Ecto neural progenitor cell (in vitro differentiated cells): ENCODE data around the gene PSORS1C2.

Experiments used
- DNase-seq: peaks from one replicate; pipeline ENCODE4 v3.0.0-alpha.2; 2018; ENCODE audit warnings: low spot score

Gene PSORS1C2

GRCh38 chr6:31139599-31139998, 733 bp upstream of the PSORS1C2 start:
- DNase-seq, result no peak

DNA sequence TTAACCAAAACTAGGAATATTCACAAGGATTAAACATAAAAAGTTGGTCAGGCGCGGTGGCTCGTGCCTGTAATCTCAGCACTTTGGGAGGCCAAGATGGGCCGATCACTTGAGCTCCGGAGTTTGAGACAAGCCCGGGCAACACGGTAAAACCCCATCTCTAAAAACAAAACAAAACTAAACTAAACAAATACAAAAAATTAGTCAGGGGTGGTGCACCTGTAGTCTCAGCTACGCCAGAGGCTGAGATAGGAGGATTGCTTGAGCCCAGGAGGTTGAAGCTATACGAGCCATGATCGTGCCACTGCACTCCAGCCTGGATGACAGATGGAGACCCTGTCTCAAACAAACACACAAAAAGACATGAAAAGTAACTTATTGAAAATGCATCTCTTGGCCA, 3.2 kb downstream of the PSORS1C2 start:
- no peak for DNase-seq

GRCh38 chr6:31132806-31133205, 6.1 kb downstream of the PSORS1C2 start:
- DNase-seq, result no peak

DNA sequence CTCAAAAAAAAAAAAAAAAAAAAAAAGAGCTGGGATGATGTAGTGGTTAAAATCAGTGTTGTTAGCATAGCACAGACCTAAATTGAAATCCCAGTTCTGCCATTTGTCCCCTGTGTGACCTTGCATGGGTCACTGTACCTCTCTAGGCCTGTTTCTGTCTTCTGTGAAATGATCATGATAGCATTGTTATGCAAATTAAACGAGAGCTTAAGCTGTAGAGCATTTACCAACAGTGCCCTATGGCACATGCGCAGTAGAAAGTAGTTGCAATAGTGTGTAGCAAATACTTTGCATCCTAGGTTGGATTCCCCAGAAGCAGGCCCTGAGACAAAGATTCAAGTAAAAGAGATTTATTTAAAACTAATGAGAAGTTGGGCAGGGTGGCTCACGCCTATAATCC, 7.3 kb downstream of the PSORS1C2 start:
- no peak for DNase-seq

DNA sequence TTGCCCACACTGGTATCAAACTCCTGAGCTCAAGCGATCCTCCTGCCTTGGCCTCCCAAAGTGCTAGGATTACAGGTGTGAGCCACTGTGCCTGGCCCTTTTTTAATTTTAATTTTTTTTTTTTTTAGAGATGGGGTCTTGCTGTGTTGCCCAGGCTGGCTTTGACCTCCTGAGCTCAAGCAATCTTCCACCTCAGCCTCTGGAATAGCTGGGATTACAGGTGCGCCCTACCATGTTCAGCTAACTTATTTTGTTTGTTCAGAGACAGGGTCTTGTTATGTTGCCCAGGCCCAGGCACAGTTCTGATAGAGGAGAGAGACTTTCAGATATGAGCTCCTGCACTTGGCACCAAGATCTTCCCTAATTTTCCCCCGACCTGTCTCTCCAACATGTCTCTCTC, 8.1 kb downstream of the PSORS1C2 start:
- no peak for DNase-seq

- no peak for DNase-seq
Observed at GRCh38 chr6:31129130-31129529, 9.7 kb downstream of the PSORS1C2 start.

DNA sequence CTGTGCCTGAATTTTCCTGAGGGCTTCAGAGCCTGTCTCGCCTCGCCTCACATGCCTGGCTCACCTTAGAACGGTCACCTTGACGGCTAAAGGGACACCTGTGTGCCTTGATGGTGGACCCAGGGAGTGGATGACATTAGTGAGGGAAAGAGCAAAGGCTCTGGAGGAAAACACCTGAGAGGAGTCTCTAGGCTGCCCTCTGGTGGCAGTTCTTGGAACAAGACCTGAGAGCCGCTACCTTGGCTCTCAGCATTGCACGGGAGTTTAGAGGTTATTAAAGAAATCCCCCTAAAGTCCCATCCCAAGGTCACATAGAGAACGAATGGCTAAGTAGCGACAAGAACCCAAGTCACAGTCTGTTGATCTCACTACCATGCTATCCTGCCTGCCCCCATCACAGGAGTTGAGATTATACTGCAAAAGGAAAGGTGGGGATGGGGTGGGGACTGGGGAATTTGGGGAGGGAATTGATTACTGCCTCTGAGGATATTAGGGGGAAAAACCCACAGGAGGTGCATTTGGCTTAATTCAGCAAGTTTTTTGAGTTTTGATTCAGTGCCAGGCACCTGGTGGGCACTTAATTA, 10.7 kb downstream of the PSORS1C2 start:
- no peak for DNase-seq

GRCh38 chr6:31126396-31127175, 12.3 kb downstream of the PSORS1C2 start:
- no peak for DNase-seq

DNA sequence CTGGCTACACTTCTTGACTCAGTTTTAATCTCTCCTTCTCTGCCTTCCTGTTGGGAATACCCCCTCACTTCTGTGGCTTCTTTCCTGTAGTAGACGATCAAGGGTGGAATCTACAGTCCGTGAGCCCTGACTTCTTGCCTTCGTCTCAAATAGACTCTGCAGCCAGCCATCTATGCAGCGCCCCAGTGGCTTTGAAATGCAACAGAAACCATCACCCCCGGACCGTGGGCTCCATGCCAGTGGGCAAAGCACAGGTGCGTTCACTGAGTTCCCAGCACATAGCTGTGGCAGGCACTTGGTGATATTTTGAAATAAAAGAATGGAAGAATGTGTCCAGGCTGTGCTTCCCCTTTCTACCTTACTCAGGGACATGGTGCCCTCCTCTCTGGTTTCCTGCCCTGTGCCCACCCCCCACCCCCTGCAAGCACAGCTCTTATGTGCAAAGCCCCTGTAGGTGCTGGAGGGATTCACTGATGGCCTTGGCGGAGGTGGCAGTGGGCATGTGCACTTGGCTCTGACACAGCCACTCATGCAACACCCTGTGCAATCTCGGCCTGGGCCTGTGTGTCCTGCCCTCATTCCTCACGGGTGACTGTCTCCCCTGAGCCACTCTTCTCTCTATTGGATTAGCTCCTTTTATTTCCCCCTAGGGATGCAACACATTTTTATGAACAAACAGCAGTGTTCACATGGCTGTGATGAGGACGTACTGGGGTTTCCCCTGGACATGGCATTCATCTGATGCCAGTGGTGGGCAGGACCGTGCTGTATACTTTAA, 13.1 kb downstream of the PSORS1C2 start:
- no peak for DNase-seq

DNA sequence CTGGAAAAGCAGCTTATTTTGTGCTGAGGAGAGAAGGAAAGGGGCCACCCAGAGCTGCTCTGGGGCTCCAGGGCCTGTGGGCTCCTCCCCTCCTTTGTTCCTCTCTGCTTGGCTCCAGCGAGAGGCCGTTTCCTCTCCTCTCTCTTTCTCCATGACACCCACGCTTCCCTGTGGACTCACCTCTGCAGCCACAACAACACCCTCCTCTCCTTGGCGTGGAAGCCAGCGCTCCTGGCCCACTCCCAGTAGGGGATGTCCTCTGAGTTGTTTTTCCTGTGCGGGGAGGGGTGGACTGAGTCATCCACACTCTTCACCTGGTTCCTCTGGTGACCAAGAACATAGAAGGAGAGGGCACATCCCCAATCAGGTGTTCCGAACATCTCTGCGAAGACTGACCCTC, 13.7 kb downstream of the PSORS1C2 start:
- DNase-seq, result no peak

DNA sequence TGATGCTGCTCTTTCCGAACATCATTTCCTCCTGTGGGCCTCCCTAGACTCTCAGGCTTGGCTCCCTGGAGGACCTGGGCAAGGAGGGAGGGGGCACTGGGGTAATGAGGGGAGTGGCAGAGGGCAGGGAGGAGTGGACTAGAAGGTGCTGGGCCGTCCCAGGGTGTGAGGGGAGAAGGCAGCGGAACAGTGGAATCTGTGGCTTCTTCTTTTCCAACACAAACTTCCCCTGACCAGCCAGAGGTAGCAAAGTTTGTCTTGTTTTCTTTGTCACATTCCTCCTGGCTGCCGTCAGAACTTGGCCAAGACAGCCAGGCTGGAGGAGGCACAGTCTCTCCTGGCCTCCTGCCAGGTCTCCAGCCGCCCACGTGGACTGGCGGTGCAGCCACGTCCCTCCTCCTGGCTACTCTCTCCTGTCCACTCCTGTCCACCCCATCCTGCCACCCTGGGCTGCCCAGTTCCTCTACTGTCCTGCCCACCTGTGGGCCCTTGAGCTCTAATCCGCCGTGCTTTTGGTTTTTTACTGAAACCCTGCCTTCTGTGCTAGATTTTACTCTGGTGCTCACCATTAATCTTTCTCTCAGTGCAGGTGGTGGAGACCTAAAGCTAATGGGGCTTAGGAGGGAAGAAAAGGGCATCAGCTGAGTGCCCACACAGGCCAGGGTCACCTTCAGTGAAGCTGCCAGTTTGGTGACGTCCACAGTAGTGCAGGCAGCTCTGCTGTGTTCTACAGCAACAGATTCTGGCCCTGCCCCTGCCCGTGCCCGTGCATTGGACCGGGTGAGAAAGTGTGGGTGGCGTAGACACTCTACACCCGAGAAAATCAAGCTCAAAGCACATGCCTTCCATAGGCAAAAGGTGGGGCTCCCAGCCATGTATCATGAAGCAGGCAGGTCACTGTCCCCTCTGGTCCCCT, 15.8 kb downstream of the PSORS1C2 start:
- DNase-seq, result no peak

- no peak for DNase-seq
Observed at GRCh38 chr6:31121131-31121790, 17.6 kb downstream of the PSORS1C2 start.

DNA sequence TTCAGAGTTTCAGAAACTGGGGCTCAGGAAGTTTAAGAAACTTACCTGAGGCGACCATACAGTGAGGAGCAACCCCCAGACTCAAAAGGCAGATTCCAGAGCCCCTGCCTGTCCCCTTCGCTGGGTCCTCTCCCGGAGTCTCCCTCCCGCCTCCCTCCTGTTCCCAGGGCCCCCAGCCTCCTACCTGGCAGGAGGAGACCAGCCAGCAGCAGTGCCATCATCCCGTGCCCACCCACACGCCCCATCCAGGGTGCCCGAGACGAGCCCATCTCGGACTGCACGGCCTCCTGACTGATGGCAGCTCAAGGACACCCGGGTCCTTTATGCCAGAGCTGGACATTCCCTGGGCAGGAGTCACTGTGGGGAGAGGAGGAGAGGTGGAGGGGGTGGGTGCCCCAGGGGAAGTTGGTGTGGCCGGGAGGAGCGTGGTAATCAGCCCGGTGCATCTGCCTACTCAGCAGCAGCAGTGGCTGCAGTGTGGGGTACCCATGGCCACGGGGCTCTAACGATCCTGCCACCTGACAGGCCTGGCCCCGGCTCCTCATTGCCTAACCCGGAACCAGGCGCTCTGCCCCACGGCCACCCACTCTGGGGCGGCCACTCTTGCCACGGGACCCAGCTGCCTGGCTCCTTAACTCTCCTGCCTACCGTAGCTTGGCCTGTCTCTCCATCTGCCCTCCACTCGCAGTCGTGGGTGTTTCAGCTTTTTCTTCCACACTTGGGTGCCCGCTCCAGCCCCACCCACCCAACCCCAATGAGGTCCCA, 18.5 kb downstream of the PSORS1C2 start, which contains the start of gene CDSN:
TSS of gene CDSN (minus strand) at position 296 of the 765 bp plus-strand sequence. CDS start at position 269, 27 bp downstream.
- no peak for DNase-seq

- no peak for DNase-seq
Observed at GRCh38 chr6:31118178-31118577, 20.7 kb downstream of the PSORS1C2 start.

DNA sequence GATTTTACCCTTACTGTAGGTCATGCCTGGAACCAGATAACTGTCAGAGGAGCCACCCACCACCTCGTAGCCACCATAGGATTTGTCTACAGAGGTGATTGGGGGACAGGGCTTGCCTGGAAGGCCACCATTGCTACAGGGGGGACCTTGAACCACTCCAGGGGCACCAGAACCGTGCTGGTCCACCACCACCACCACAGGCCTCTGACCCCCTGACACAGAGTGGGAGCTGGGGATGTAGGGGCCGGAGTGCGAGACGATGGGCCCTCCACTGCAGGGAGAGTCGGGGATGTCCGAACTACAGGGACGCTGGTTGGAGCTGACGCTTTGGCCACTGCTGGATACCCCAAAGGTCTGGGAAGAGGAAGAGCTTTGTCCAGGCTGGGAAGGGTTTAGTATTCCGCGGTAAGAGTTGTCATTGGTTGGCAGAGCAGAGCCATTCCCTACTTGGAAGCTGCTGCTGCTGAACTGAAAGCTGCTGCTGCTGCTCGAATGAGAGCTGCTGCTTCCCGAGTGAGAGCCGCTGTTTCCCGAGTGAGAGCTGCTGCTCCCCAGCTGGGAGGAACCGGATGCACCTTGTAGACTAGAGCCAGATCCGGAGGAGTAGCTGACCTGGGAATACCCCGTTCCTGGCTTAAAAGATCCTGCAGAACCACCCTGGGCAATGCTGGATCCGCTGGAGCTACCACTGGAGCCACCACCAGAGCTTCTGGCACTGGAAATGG, 22.0 kb downstream of the PSORS1C2 start:
- no peak for DNase-seq

- no peak for DNase-seq
Observed at GRCh38 chr6:31115941-31116560, 22.8 kb downstream of the PSORS1C2 start.

DNA sequence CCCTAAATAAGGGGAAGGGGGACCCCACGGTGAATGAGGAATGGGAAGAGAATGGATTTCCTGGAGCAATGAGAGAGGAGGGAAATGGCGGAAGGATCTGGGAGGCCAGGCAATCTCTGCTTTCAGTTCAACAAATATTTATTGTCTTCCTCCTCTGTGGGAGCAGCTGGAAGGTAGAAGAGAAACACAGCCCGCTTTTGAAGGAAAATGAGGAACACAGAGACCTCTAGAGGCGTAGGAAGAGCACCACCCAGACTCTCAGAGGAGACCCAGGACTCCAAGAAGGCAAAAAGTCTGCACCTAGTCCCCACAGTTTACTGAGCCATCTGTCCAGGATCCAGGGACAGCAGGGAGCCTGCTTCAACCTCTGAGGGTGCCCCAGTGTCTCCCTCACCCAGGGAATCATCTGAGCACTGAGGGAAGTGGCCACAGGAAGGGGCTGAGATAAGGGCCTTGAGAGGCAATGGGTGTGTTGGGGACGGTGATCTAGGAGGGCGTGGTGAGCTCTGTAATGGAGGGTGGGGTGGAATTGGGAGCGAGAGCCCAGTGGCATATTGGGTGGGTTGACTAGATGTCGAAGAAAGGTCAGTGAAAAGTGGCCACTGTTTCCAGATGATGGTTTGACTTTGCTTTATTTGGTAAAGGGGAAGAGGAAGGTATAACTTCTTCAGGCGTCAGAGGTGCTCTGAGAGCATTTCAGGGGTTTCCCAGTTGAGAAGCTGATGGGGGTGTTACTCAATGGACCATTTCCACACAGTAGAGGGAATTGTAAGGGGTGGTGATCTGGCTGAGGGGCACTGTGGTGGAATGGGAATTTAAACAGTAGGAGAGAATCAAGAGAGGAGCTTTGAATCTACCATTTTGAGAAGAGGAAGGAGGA, 23.7 kb downstream of the PSORS1C2 start:
- no peak for DNase-seq

- no peak for DNase-seq
Observed at GRCh38 chr6:31114541-31114878, 24.4 kb downstream of the PSORS1C2 start, which contains the start of gene PSORS1C1. TSS of gene PSORS1C1 (plus strand) at chr6:31114800. CDS start at chr6:31129633, 14,833 bp downstream.
